ENCODE data around the gene AFAP1.
A peak's percentile ranks its signal among the peaks of the same experiment; 100 is the strongest.

The AFAP1 gene

DNA sequence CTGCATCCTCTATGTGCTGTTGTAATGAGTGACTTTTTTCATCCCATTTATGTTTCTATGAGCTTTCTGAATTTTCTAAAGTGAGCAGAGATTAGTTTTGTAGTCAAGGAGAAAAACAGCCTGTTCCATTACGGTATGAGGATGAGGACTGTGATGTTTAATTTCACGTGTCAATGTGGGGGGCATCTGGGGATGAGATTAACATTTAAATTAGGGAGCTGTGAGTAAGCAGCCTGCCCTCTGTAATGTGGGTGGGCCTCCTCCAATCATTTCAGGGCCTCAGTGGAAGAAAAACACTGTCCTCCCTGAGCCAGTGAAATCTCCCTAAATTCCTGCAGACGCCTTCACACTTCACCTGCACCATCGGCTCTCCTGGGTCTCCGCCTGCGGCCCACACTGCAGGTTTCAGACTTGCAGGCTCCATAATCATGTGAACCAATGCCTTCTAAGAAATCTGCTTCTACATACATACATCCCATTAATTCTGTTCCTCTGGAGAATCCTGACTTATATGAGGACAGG lies 121.7 kb downstream of the AFAP1 start:
- no peak overlapping the region for H3K4me3 ChIP-seq (ENCODE audit: low read length in 2 of 2)
- H3K36me3 ChIP-seq (ENCODE audit: control insufficient read depth in 2 of 2, insufficient read depth in 2 of 2, low read length in 2 of 2), result peaks cover 12 to 26% of the 10 kb centered on the region in 2 donors
- peaks cover 56% of the 10 kb centered on the region for H3K4me1 ChIP-seq (ENCODE audit: control insufficient read depth, insufficient read depth, low read length)
- no peak overlapping the region for H3K9ac ChIP-seq (ENCODE audit: low read length in 2 of 2)
- H3K27me3 ChIP-seq (ENCODE audit: control insufficient read depth in 1 of 2, insufficient read depth in 2 of 2, low read length in 2 of 2), result no peaks in the 10 kb centered on the region
- H3K27ac ChIP-seq (ENCODE audit: low read length), result peak overlapping the region; percentile 76
- H3K9me3 ChIP-seq (ENCODE audit: control insufficient read depth in 2 of 2, low read length in 2 of 2), result no peaks in the 10 kb centered on the region

DNA sequence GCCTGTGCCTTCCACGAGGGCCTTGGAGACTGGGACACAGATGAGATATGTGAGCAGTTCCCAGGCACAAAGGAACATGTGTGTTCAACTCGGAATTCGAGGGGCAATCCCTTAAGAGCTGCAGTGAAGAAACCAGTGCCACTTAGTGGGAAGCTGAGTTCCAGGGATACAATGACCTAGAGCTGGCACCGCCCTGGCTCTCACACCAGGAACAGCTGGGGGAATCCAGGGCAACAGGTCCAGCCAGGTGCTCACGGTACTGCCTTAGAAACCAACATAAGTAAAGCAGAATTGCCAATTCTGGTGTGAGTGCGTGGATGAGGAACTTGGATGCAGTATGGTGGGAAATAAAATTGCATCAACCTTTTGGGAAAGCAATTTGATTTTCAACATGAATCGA lies 122.9 kb downstream of the AFAP1 start:
- Histone ChIP-seq H3K27ac (ENCODE audit: low read length) (peak overlapping the region; percentile 76), H3K27me3 (ENCODE audit: control insufficient read depth in 1 of 2, insufficient read depth in 2 of 2, low read length in 2 of 2) (no peaks in the 10 kb centered on the region), H3K9me3 (ENCODE audit: control insufficient read depth in 2 of 2, low read length in 2 of 2) (no peaks in the 10 kb centered on the region), H3K9ac (ENCODE audit: low read length in 2 of 2) (no peak overlapping the region), H3K4me3 (ENCODE audit: low read length in 2 of 2) (no peak overlapping the region), H3K36me3 (ENCODE audit: control insufficient read depth in 2 of 2, insufficient read depth in 2 of 2, low read length in 2 of 2) (peaks cover 12 to 26% of the 10 kb centered on the region in 2 donors), H3K4me1 (ENCODE audit: control insufficient read depth, insufficient read depth, low read length) (peaks cover 59% of the 10 kb centered on the region)

DNA sequence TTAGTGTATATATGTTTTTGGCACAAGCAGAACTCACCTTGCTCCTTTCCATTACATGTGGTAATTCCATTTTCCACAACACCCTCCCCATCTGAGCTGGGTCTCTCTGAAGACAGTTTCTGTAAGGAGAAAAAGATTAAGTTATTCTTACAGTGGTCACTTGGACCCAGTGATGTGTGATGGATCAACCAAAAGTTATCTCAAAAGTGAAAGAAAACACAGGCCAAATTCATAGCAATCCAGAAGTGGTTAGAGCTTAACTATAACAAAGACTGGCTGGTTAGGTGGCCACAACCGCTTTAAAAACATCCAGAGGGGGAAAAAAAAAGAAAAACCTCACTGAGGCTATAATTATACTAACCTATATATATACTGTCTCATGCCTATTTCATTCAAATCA lies 123.7 kb downstream of the AFAP1 start:
- Histone ChIP-seq H3K4me3 (ENCODE audit: low read length in 2 of 2) (no peak overlapping the region), H3K27ac (ENCODE audit: low read length) (peak overlapping the region; percentile 76), H3K9me3 (ENCODE audit: control insufficient read depth in 2 of 2, low read length in 2 of 2) (no peaks in the 10 kb centered on the region), H3K9ac (ENCODE audit: low read length in 2 of 2) (no peak overlapping the region), H3K36me3 (ENCODE audit: control insufficient read depth in 2 of 2, insufficient read depth in 2 of 2, low read length in 2 of 2) (peaks cover 12 to 26% of the 10 kb centered on the region in 2 donors), H3K4me1 (ENCODE audit: control insufficient read depth, insufficient read depth, low read length) (peaks cover 61% of the 10 kb centered on the region), H3K27me3 (ENCODE audit: control insufficient read depth in 1 of 2, insufficient read depth in 2 of 2, low read length in 2 of 2) (no peaks in the 10 kb centered on the region)

DNA sequence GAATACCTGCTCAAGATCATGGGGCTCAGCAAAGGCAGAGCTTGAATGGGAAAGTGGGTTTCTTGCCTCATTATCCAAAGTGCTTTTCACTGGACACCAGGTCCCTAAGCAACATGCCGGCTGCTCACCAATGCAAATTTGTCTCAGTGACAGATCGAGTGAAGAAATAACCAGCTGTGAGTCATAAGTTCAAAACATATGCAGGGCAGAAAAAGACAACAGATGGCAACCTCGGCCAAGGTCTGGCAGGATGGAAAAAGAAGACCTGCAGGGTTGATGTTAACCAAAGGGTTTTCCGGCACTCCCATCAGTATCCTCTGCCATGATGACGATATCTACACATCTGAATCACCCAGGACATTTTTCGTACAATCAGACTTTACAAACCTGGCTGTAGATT lies 124.1 kb downstream of the AFAP1 start:
- no peak overlapping the region for H3K9ac ChIP-seq (ENCODE audit: low read length in 2 of 2)
- no peaks in the 10 kb centered on the region for H3K27me3 ChIP-seq (ENCODE audit: control insufficient read depth in 1 of 2, insufficient read depth in 2 of 2, low read length in 2 of 2)
- H3K4me1 ChIP-seq (ENCODE audit: control insufficient read depth, insufficient read depth, low read length), result peaks cover 61% of the 10 kb centered on the region
- no peaks in the 10 kb centered on the region for H3K9me3 ChIP-seq (ENCODE audit: control insufficient read depth in 2 of 2, low read length in 2 of 2)
- peaks cover 12 to 26% of the 10 kb centered on the region in 2 donors for H3K36me3 ChIP-seq (ENCODE audit: control insufficient read depth in 2 of 2, insufficient read depth in 2 of 2, low read length in 2 of 2)
- H3K27ac ChIP-seq (ENCODE audit: low read length), result peak overlapping the region; percentile 76
- H3K4me3 ChIP-seq (ENCODE audit: low read length in 2 of 2), result no peak overlapping the region

DNA sequence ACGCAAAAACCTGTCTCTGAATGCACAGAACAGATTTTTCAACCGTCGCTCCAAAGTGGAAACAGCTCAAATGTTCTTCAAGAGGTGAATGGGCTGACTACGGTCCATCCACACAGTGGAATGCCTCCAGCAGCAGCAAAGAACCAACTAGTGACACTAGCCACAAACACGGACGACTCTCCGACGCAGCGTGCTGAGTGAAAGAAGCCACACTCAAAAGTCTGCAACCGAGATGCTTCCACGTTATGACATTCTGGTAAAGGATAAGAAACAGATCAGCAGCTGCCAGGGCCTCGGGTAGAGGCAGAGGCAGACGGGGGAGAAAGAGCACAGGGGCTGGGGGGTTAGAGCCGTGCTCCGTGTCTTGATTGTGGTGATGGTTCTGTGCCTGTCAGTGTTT lies 125.2 kb downstream of the AFAP1 start:
- Histone ChIP-seq H3K4me1 (ENCODE audit: control insufficient read depth, insufficient read depth, low read length) (peaks cover 57% of the 10 kb centered on the region), H3K27me3 (ENCODE audit: control insufficient read depth in 1 of 2, insufficient read depth in 2 of 2, low read length in 2 of 2) (no peaks in the 10 kb centered on the region), H3K27ac (ENCODE audit: low read length) (peak overlapping the region; percentile 76), H3K4me3 (ENCODE audit: low read length in 2 of 2) (no peak overlapping the region), H3K36me3 (ENCODE audit: control insufficient read depth in 2 of 2, insufficient read depth in 2 of 2, low read length in 2 of 2) (peaks cover 13 to 27% of the 10 kb centered on the region in 2 donors), H3K9me3 (ENCODE audit: control insufficient read depth in 2 of 2, low read length in 2 of 2) (no peaks in the 10 kb centered on the region), H3K9ac (ENCODE audit: low read length in 2 of 2) (no peak overlapping the region)

DNA sequence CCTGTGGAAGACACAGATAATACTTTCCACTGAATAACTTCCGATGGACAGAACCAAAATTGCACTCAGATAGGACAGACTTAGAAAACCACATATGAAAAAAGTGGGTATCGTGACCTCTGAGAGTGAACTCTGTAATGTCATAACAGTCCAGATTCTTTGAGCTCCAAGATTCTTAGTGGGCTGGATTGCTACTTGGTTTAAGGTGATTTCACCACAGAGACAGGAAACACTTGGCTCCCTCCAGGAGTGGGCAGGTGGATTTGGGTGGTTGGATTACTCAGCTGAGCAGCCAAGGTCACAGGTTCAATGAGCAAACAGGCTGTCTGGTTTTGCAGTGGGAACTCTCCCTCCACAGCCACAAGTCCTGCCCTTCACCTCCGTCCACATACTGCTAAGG lies 126.0 kb downstream of the AFAP1 start:
- Histone ChIP-seq H3K4me3 (ENCODE audit: low read length in 2 of 2) (no peak overlapping the region), H3K36me3 (ENCODE audit: control insufficient read depth in 2 of 2, insufficient read depth in 2 of 2, low read length in 2 of 2) (peaks cover 17 to 32% of the 10 kb centered on the region in 2 donors), H3K9ac (ENCODE audit: low read length in 2 of 2) (no peak overlapping the region), H3K9me3 (ENCODE audit: control insufficient read depth in 2 of 2, low read length in 2 of 2) (no peaks in the 10 kb centered on the region), H3K27me3 (ENCODE audit: control insufficient read depth in 1 of 2, insufficient read depth in 2 of 2, low read length in 2 of 2) (no peaks in the 10 kb centered on the region), H3K4me1 (ENCODE audit: control insufficient read depth, insufficient read depth, low read length) (peaks cover 51% of the 10 kb centered on the region), H3K27ac (ENCODE audit: low read length) (peak overlapping the region; percentile 88)

DNA sequence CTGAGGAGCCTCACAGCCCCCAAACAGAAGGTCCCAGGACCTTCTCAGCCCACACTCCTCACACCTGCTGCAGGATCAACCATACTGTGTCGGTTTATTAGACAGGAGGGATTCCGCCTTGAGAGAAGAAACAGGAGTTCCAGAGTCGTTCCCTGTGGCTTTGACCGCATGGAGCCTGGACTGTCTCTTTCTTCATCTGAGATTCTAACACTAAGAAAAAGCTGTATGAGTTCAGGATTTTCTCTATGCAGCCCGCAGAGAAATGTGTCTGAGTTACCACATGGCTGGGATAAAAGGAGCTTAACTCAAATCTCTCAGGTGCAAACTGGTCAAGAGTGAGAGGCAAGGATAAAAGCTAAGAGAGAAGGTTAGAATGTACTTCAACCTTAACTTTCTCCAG lies 126.7 kb downstream of the AFAP1 start:
- Histone ChIP-seq H3K27ac (ENCODE audit: low read length) (peak overlapping the region; percentile 88), H3K27me3 (ENCODE audit: control insufficient read depth in 1 of 2, insufficient read depth in 2 of 2, low read length in 2 of 2) (no peaks in the 10 kb centered on the region), H3K9me3 (ENCODE audit: control insufficient read depth in 2 of 2, low read length in 2 of 2) (no peaks in the 10 kb centered on the region), H3K36me3 (ENCODE audit: control insufficient read depth in 2 of 2, insufficient read depth in 2 of 2, low read length in 2 of 2) (peaks cover 25 to 32% of the 10 kb centered on the region in 2 donors), H3K9ac (ENCODE audit: low read length in 2 of 2) (peak overlapping the region; percentile 21 to 56), H3K4me3 (ENCODE audit: low read length in 2 of 2) (no peak overlapping the region), H3K4me1 (ENCODE audit: control insufficient read depth, insufficient read depth, low read length) (peaks cover 47% of the 10 kb centered on the region)

DNA sequence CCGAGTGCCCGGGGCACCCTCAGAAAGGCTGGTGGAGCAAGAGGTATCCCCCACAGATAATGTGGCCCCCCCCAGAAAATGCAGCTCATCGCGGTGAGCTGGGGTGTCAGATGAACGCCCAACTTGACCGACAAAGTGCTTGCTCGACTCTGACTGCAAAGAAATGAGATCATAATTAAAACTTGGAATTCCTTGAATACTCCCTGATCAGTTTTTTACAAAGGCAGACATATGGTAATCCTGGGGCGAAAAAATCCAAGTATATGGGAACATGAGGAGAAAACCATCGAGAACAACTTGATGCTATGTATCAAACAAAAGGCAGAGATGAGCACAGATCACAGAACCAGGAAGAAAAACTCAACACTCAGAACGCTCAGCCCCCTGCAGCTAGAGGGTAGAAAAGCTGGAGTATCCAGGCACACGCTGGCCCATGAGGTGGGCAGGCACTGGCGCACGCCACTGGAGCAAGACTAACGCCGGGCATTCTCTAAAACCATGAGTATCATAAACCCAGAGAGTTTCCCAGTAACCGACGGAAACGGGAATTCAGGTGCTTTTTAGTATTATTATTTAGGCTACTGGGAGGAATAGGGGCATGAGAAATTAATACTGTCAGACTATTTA lies 127.3 kb downstream of the AFAP1 start:
- H3K36me3 ChIP-seq (ENCODE audit: control insufficient read depth in 2 of 2, insufficient read depth in 2 of 2, low read length in 2 of 2), result peaks cover 25 to 36% of the 10 kb centered on the region in 2 donors
- H3K4me1 ChIP-seq (ENCODE audit: control insufficient read depth, insufficient read depth, low read length), result peaks cover 51% of the 10 kb centered on the region
- H3K27ac ChIP-seq (ENCODE audit: low read length), result peak overlapping the region; percentile 88

DNA sequence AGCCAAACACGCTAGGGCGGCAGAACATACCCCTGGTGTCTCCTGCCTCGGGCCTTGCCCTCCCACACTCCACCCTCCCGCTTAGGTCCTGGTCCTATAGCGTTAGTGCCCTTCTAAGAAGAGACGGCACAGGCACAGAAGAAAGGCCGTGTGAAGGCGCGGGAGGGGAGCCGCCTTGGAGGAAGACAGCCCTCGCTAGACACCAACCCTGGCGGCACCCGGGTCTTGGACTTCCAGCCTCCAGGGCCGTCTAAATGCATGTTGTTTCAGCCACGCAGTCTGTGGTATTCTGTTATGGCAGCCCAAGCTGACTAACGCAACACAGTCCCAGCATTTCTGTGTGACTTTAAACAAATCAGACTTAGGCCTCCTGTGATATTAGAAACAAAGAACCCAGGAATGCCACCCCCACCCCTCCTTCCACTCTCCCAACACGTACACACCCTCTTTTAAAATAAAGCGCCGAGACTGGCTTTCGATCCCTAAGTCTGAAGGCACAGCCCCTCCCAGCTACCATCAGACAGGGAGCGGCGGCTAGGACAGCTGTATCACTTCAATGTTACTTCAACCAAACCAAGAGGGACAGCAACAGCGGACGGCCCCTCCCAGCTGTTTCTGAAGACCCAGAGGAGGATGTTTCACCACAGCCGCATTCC lies 128.0 kb downstream of the AFAP1 start:
- peak overlapping the region; percentile 88 for H3K27ac ChIP-seq (ENCODE audit: low read length)

More for the DNA sequence above, 127.3 kb downstream of the AFAP1 start:
- H3K27me3 ChIP-seq (ENCODE audit: control insufficient read depth in 1 of 2, insufficient read depth in 2 of 2, low read length in 2 of 2), result no peaks in the 10 kb centered on the region
- H3K9me3 ChIP-seq (ENCODE audit: control insufficient read depth in 2 of 2, low read length in 2 of 2), result no peaks in the 10 kb centered on the region
- peak overlapping the region; percentile 51 to 56 for H3K9ac ChIP-seq (ENCODE audit: low read length in 2 of 2)
- H3K4me3 ChIP-seq (ENCODE audit: low read length in 2 of 2), result peak overlapping the region; percentile 44 to 61

DNA sequence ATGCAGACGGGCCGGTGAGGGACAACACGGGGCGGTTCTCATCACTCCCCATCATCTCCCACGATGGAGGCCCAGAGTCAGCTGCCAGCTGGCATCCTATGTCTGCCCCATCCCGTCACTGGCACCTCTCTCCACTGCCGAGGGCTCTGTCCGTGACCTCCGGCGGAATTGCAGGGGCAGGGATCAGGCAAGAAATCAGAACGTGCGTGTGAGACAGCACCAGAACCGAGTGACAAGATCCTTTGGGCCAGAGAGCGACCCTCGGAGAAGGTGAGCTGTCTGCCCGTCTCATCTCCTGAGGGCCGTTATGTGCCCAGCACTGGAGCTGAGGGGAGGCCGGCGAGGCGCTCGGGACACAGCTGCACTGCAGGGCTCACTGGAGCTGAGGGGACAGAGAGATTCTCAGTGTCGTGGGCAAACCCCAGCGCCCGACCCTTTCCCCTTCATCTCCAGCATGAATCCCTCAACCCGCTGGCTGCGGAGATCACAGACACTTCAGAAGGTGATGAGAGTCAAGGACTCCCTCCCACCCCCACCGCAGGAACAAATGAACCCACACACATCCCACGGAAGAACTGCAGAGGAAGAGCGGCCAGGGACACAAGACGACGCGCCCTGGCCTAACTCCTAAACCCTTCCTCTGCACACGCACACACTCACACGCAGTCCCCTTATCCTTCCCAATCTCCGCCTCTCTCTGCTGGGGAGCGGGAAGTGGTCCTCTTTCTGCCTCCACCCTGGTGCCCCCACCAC lies 128.7 kb downstream of the AFAP1 start:
- H3K36me3 ChIP-seq (ENCODE audit: control insufficient read depth in 2 of 2, insufficient read depth in 2 of 2, low read length in 2 of 2), result peaks cover 21 to 32% of the 10 kb centered on the region in 2 donors
- peak overlapping the region; percentile 88 for H3K27ac ChIP-seq (ENCODE audit: low read length)

More for the DNA sequence above, 128.0 kb downstream of the AFAP1 start:
- H3K9ac ChIP-seq (ENCODE audit: low read length in 2 of 2), result peak overlapping the region; percentile 56 to 58
- peak overlapping the region; percentile 44 to 61 for H3K4me3 ChIP-seq (ENCODE audit: low read length in 2 of 2)
- H3K27me3 ChIP-seq (ENCODE audit: control insufficient read depth in 1 of 2, insufficient read depth in 2 of 2, low read length in 2 of 2), result no peaks in the 10 kb centered on the region
- H3K36me3 ChIP-seq (ENCODE audit: control insufficient read depth in 2 of 2, insufficient read depth in 2 of 2, low read length in 2 of 2), result peaks cover 23 to 34% of the 10 kb centered on the region in 2 donors
- H3K9me3 ChIP-seq (ENCODE audit: control insufficient read depth in 2 of 2, low read length in 2 of 2), result no peaks in the 10 kb centered on the region
- peaks cover 58% of the 10 kb centered on the region for H3K4me1 ChIP-seq (ENCODE audit: control insufficient read depth, insufficient read depth, low read length)

More for the DNA sequence above, 128.7 kb downstream of the AFAP1 start:
- Histone ChIP-seq H3K9ac (ENCODE audit: low read length in 2 of 2) (peak overlapping the region in 1 of 2 donors; percentile 58), H3K9me3 (ENCODE audit: control insufficient read depth in 2 of 2, low read length in 2 of 2) (no peaks in the 10 kb centered on the region), H3K27me3 (ENCODE audit: control insufficient read depth in 1 of 2, insufficient read depth in 2 of 2, low read length in 2 of 2) (no peaks in the 10 kb centered on the region), H3K4me3 (ENCODE audit: low read length in 2 of 2) (peak overlapping the region in 1 of 2 donors; percentile 47), H3K4me1 (ENCODE audit: control insufficient read depth, insufficient read depth, low read length) (peaks cover 65% of the 10 kb centered on the region)
